AG09309 (cell line): ENCODE results near the gene CFI.

Source experiments
- DNase-seq: peaks from one replicate; pipeline ENCODE4 v3.0.0-alpha.2; 2010; ENCODE audit warnings: low read depth
- H3K4me3 ChIP-seq: 2 replicates; pipeline ENCODE4 v1.5.1; 2011; ENCODE audit warnings: mild to moderate bottlenecking, low read depth, low read length, moderate library complexity; ENCODE audit not compliant: control insufficient read depth
- CTCF ChIP-seq: IDR thresholded peaks from 2 replicates; pipeline ENCODE4 v1.5.1; 2011; ENCODE audit warnings: mild to moderate bottlenecking, low read depth, low read length, inconsistent platforms; ENCODE audit not compliant: insufficient read depth, control insufficient read depth; ENCODE audit errors: missing control alignments

The CFI gene

GRCh38 chr4:109833756-109834155 is 32.0 kb upstream of the CFI start:
- no peak for TF ChIP-seq CTCF
- no peak for DNase-seq
- no peak overlapping the region for H3K4me3 ChIP-seq

GRCh38 chr4:109827672-109828071 is 25.9 kb upstream of the CFI start, which contains the start of gene RRH:
Gene RRH (plus strand): TSS chr4:109827972. CDS start chr4:109828028, 56 bp downstream.
- no peak for DNase-seq
- no peak within 1 kb of the TSS for H3K4me3 ChIP-seq
- no peak for TF ChIP-seq CTCF

GRCh38 chr4:109826719-109827118 is 24.9 kb upstream of the CFI start:
- no peak overlapping the region for H3K4me3 ChIP-seq
- peak; percentile 34 for TF ChIP-seq CTCF
- DNase-seq: peak; percentile 4

GRCh38 chr4:109821185-109821584 is 19.4 kb upstream of the CFI start:
- no peak for DNase-seq
- no peak overlapping the region for H3K4me3 ChIP-seq
- no peak for TF ChIP-seq CTCF

- DNase-seq: peak; percentile 3
- TF ChIP-seq CTCF: no peak
- H3K4me3 ChIP-seq: no peak overlapping the region
Measured at GRCh38 chr4:109820563-109820962, 18.8 kb upstream of the CFI start.

GRCh38 chr4:109818268-109818667 is 16.5 kb upstream of the CFI start:
- no peak for TF ChIP-seq CTCF
- DNase-seq: no peak

GRCh38 chr4:109816894-109817293 is 15.1 kb upstream of the CFI start:
- no peak overlapping the region; the same call in 1 of the 2 replicates for H3K4me3 ChIP-seq
- no peak for DNase-seq
- no peak for TF ChIP-seq CTCF

More at GRCh38 chr4:109818268-109818667, 16.5 kb upstream of the CFI start:
- no peak overlapping the region for H3K4me3 ChIP-seq
